ENCODE measurements around the gene SAMD14. TPM values are rescaled to one million over a fixed set of nuclear protein-coding genes. Genes with fewer than 3 reads are reported as not detected.

SAMD14 gene
- total RNA-seq, 1 experiment from 2014 or later: 5.9 TPM

- Mint-ChIP-seq H3K36me3 (no peaks in the 10 kb centered on the region), H3K9me3 (no peaks in the 10 kb centered on the region), H3K4me1 (peaks cover 48% of the 10 kb centered on the region), H3K4me3 (peak overlapping the region; percentile 97), H3K27ac (peak overlapping the region; percentile 91), H3K27me3 (ENCODE audit: low read depth) (peaks cover 26% of the 10 kb centered on the region)
- peak; percentile 65 for DNase-seq (ENCODE audit: low spot score)
- ChIA-PET POLR2A (no interaction called here), CTCF (interaction anchor here (0.6 to 3.0 kb wide), 15 partner anchors 10 to 157 kb away, joined by 3 to 15 read pairs (median 4); partner anchors contain the start of genes PDK2 and PPP1R9B)
- ATAC-seq: peak; percentile 11
- TF ChIP-seq E2F4 (CRISPR knock-in tag; IDR thresholded peaks at IDR 0.05; ENCODE audit: borderline replicate concordance, low read depth) (no peak), ZNF423 (CRISPR knock-in tag; IDR thresholded peaks at IDR 0.05) (peak; percentile 17; the same call in 1 of the 2 replicates), ZNF263 (CRISPR knock-in tag; IDR thresholded peaks at IDR 0.05; ENCODE audit: low read depth) (peak; percentile 45; the same call in 1 of the 2 replicates), AFF4 (CRISPR knock-in tag; IDR thresholded peaks at IDR 0.05; ENCODE audit: borderline replicate concordance) (no peak), ATF2 (CRISPR knock-in tag; IDR thresholded peaks at IDR 0.05; ENCODE audit: borderline replicate concordance, low read depth) (no peak), TP53 (CRISPR knock-in tag; IDR thresholded peaks at IDR 0.05) (no peak), NR2C2 (CRISPR knock-in tag; IDR thresholded peaks at IDR 0.05) (peak; percentile 86), GABPB1 (CRISPR knock-in tag; IDR thresholded peaks at IDR 0.05) (no peak), ELF4 (CRISPR knock-in tag; IDR thresholded peaks at IDR 0.05; ENCODE audit: low read depth) (no peak), NFATC4 (CRISPR knock-in tag; IDR thresholded peaks at IDR 0.05) (no peak), ARID4B (CRISPR knock-in tag; IDR thresholded peaks at IDR 0.05; ENCODE audit: borderline replicate concordance) (0 out of 2 replicates have a peak, but pooled peaks have one; percentile 14)
- TF ChIP-seq, protein P1, sequence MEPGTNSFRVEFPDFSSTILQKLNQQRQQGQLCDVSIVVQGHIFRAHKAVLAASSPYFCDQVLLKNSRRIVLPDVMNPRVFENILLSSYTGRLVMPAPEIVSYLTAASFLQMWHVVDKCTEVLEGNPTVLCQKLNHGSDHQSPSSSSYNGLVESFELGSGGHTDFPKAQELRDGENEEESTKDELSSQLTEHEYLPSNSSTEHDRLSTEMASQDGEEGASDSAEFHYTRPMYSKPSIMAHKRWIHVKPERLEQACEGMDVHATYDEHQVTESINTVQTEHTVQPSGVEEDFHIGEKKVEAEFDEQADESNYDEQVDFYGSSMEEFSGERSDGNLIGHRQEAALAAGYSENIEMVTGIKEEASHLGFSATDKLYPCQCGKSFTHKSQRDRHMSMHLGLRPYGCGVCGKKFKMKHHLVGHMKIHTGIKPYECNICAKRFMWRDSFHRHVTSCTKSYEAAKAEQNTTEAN (CRISPR knock-in tag; IDR thresholded peaks at IDR 0.05): no peak
- TF ChIP-seq, protein P2, sequence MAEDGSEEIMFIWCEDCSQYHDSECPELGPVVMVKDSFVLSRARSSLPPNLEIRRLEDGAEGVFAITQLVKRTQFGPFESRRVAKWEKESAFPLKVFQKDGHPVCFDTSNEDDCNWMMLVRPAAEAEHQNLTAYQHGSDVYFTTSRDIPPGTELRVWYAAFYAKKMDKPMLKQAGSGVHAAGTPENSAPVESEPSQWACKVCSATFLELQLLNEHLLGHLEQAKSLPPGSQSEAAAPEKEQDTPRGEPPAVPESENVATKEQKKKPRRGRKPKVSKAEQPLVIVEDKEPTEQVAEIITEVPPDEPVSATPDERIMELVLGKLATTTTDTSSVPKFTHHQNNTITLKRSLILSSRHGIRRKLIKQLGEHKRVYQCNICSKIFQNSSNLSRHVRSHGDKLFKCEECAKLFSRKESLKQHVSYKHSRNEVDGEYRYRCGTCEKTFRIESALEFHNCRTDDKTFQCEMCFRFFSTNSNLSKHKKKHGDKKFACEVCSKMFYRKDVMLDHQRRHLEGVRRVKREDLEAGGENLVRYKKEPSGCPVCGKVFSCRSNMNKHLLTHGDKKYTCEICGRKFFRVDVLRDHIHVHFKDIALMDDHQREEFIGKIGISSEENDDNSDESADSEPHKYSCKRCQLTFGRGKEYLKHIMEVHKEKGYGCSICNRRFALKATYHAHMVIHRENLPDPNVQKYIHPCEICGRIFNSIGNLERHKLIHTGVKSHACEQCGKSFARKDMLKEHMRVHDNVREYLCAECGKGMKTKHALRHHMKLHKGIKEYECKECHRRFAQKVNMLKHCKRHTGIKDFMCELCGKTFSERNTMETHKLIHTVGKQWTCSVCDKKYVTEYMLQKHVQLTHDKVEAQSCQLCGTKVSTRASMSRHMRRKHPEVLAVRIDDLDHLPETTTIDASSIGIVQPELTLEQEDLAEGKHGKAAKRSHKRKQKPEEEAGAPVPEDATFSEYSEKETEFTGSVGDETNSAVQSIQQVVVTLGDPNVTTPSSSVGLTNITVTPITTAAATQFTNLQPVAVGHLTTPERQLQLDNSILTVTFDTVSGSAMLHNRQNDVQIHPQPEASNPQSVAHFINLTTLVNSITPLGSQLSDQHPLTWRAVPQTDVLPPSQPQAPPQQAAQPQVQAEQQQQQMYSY (CRISPR knock-in tag; IDR thresholded peaks at IDR 0.05): peak; percentile 43; the same call in 1 of the 2 replicates
- TF ChIP-seq, protein P3, sequence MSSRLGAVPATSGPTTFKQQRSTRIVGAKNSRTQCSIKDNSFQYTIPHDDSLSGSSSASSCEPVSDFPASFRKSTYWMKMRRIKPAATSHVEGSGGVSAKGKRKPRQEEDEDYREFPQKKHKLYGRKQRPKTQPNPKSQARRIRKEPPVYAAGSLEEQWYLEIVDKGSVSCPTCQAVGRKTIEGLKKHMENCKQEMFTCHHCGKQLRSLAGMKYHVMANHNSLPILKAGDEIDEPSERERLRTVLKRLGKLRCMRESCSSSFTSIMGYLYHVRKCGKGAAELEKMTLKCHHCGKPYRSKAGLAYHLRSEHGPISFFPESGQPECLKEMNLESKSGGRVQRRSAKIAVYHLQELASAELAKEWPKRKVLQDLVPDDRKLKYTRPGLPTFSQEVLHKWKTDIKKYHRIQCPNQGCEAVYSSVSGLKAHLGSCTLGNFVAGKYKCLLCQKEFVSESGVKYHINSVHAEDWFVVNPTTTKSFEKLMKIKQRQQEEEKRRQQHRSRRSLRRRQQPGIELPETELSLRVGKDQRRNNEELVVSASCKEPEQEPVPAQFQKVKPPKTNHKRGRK (CRISPR knock-in tag; IDR thresholded peaks at IDR 0.05; ENCODE audit: borderline replicate concordance): no peak
These were observed 1.3 kb downstream of the SAMD14 start for GRCh38 chr17:50128441-50129352.

All from WTC11 (cell line).